Hepatocyte (in vitro differentiated cells): ENCODE data around the gene LAMA1.

ENCODE experiments used
- EZH2 ChIP-seq: fragments of 200-600 bp; sonication (generic); IDR thresholded peaks from 2 replicates; pipeline ENCODE4 v1.6.1; 2016; ENCODE audit warnings: antibody characterized with exemption, mild to moderate bottlenecking, borderline replicate concordance
- TF ChIP-seq, protein P1 (sequence below): fragments of 200-600 bp; sonication (generic); IDR thresholded peaks from 2 replicates; pipeline ENCODE4 v1.5.1; 2016; ENCODE audit warnings: antibody characterized with exemption, mild to moderate bottlenecking; ENCODE audit not compliant: poor library complexity

- TF ChIP-seq, protein P1, sequence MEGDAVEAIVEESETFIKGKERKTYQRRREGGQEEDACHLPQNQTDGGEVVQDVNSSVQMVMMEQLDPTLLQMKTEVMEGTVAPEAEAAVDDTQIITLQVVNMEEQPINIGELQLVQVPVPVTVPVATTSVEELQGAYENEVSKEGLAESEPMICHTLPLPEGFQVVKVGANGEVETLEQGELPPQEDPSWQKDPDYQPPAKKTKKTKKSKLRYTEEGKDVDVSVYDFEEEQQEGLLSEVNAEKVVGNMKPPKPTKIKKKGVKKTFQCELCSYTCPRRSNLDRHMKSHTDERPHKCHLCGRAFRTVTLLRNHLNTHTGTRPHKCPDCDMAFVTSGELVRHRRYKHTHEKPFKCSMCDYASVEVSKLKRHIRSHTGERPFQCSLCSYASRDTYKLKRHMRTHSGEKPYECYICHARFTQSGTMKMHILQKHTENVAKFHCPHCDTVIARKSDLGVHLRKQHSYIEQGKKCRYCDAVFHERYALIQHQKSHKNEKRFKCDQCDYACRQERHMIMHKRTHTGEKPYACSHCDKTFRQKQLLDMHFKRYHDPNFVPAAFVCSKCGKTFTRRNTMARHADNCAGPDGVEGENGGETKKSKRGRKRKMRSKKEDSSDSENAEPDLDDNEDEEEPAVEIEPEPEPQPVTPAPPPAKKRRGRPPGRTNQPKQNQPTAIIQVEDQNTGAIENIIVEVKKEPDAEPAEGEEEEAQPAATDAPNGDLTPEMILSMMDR, result no peak
- no peak for TF ChIP-seq EZH2
Measured at GRCh38 chr18:7017013-7017412, 100.6 kb downstream of the LAMA1 start.
